Measurements from ENCODE around the gene CLIC6. TPM values are rescaled to one million over a fixed set of nuclear protein-coding genes. Genes with fewer than 3 reads are reported as not detected.
A peak's percentile ranks its signal among the peaks of the same experiment; 100 is the strongest.

Gene CLIC6
- total and polyA plus RNA-seq, 8 donors, result 1.0 to 13.2 (median 2.1) TPM

- Histone ChIP-seq H3K9me3 (no peaks in the 10 kb centered on the region), H3K27ac (no peak overlapping the region), H3K4me1 (no peaks in the 10 kb centered on the region), H3K36me3 (no peaks in the 10 kb centered on the region), H3K4me3 (no peak overlapping the region), H3K27me3 (no peaks in the 10 kb centered on the region)
- FAIRE-seq, result no peak
- intact Hi-C loops (cut with DNase I), result no loop called here
- DNase-seq, result no peak
- 46 to 47% methylated on average over 6 of the region's 6 CpGs for WGBS, 2 donors
- no peak for TF ChIP-seq CTCF (IDR thresholded peaks at IDR 0.05)
- no peak for ATAC-seq
Observed at GRCh38 chr21:34625030-34625593, 43.7 kb upstream of the CLIC6 start.

DNA sequence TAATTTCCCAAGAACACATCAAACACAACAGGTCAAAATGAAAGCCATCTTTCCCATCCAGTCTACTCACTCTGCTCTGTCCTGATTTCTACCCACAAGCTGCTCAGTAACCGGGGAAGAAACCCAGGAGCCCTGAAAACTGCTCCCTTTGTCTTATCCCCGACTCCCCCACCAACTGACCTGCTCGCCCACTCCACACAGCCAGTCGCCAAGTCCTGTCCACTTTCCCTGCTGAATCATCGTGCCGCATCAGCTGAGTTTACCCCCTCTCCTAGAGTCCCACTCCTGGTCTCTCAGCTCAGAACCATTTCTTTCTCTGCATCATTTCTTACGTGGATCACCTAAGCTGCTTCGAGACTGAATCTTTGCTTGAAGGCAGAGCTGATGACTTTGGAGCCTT is 42.7 kb upstream of the CLIC6 start:
- ATAC-seq, result no peak
- intact Hi-C loops (cut with DNase I), result no loop called here
- 69 to 81% methylated on average over 8 of the region's 8 CpGs for WGBS, 2 donors
- no peak for DNase-seq
- no peaks in the 10 kb centered on the region for H3K27me3 ChIP-seq
- no peak for FAIRE-seq
- H3K9me3 ChIP-seq, result no peaks in the 10 kb centered on the region
- no peaks in the 10 kb centered on the region for H3K4me1 ChIP-seq
- H3K36me3 ChIP-seq, result no peaks in the 10 kb centered on the region
- no peak overlapping the region for H3K4me3 ChIP-seq
- no peak overlapping the region for H3K27ac ChIP-seq
- no peak for TF ChIP-seq CTCF (IDR thresholded peaks at IDR 0.05)

DNA sequence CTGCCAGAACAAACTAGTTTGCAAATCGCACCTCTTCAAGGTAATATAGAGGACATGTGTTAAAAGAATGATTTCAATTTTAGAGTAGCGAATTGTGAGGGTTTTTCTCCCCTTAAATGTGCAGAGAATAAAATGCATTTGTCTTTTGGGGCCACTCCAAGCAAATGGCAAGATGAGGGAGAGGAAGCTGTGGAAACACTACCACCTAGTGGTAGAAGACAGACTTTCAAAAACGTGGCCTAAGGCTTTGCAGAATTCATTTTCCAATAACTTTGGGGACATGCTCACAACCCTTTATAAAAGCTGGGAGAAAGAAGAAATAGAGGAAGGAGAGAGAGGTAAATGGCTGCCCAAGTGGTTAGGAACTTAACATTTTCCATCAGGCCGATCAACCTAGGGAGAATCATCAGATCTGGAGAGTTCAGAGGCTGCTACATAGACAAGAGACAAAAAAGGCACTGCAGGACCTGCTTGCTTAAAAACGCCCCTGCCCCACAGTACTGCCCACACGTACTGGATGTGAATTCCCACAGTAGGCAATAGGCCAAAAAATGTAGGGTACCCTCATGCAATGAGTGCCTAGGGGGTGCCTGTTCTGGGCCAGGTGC is 38.2 kb upstream of the CLIC6 start:
- Histone ChIP-seq H3K9me3 (no peaks in the 10 kb centered on the region), H3K27ac (no peak overlapping the region), H3K27me3 (no peaks in the 10 kb centered on the region), H3K4me1 (no peaks in the 10 kb centered on the region), H3K36me3 (no peaks in the 10 kb centered on the region), H3K4me3 (no peak overlapping the region)
- FAIRE-seq (peak; percentile 41), ATAC-seq (peak; percentile 71 to 96 (median 87)), DNase-seq (peak in 2 of 6 donors; percentile 24 to 38)
- WGBS, 2 donors, result 5% methylated on average over 6 of the region's 6 CpGs
- intact Hi-C loops (cut with DNase I), result no loop called here
- TF ChIP-seq CTCF (IDR thresholded peaks at IDR 0.05), result peak; percentile 46 to 82 (median 73)

DNA sequence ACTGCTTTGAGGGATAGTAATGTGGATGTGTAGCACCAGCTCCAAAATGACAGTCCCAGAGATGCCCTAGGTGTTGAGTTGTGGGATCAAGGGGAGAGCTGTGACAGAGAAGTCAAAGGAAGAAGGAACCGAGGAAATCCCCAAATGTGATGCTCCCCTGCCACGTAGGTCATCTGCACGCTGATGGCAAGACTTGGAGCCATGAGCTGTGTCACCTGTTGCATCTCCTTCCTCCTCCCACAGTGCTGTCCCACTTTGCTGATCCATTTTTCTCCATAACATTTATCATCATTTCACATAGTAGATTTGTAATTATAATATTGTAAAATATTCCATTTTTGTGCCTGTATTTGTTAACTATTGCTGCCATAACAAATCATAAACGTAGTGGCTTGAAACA is 36.3 kb upstream of the CLIC6 start:
- H3K36me3 ChIP-seq, result no peaks in the 10 kb centered on the region
- H3K27ac ChIP-seq, result no peak overlapping the region
- no peak for TF ChIP-seq CTCF (IDR thresholded peaks at IDR 0.05)
- ATAC-seq (no peak), FAIRE-seq (no peak), DNase-seq (no peak)
- no peaks in the 10 kb centered on the region for H3K27me3 ChIP-seq
- H3K4me1 ChIP-seq, result no peaks in the 10 kb centered on the region
- WGBS, 2 donors, result 49 to 53% methylated on average over 4 of the region's 4 CpGs
- no peaks in the 10 kb centered on the region for H3K9me3 ChIP-seq
- intact Hi-C loops (cut with DNase I), result no loop called here
- H3K4me3 ChIP-seq, result no peak overlapping the region

GRCh38 chr21:34635307-34635706 is 33.5 kb upstream of the CLIC6 start:
- Histone ChIP-seq H3K4me3 (no peak overlapping the region), H3K27me3 (no peaks in the 10 kb centered on the region), H3K4me1 (no peaks in the 10 kb centered on the region), H3K36me3 (no peaks in the 10 kb centered on the region), H3K27ac (no peak overlapping the region), H3K9me3 (no peaks in the 10 kb centered on the region)
- FAIRE-seq (no peak), ATAC-seq (no peak), DNase-seq (no peak)
- intact Hi-C loops (cut with DNase I), result no loop called here
- no peak for TF ChIP-seq CTCF (IDR thresholded peaks at IDR 0.05)
- WGBS, 2 donors, result 62 to 68% methylated on average over 3 of the region's 3 CpGs
